Hepatocyte (in vitro differentiated cells): Measurements from ENCODE around the gene CSNK1G3.

Experiments
- CTCF ChIP-seq: fragments of 200-600 bp; sonication (generic); IDR thresholded peaks from 2 replicates; pipeline ENCODE4 v1.5.1; 2016; ENCODE audit warnings: antibody characterized with exemption, mild to moderate bottlenecking; ENCODE audit not compliant: poor library complexity
- EZH2 ChIP-seq: fragments of 200-600 bp; sonication (generic); IDR thresholded peaks from 2 replicates; pipeline ENCODE4 v1.6.1; 2016; ENCODE audit warnings: antibody characterized with exemption, mild to moderate bottlenecking, borderline replicate concordance
- EZH2phosphoT487 ChIP-seq: fragments of 200-600 bp; sonication (generic); IDR thresholded peaks from one replicate; pipeline ENCODE4 v1.6.1; 2018; ENCODE audit warnings: antibody characterized with exemption, mild to moderate bottlenecking, low read depth, moderate library complexity; ENCODE audit not compliant: unreplicated experiment, severe bottlenecking

GRCh38 chr5:123476731-123477130 is 35.2 kb upstream of the CSNK1G3 start:
- TF ChIP-seq CTCF: no peak
- no peak for TF ChIP-seq EZH2
- TF ChIP-seq EZH2phosphoT487: no peak
